Gastrocnemius medialis (tissue), 4 donors: Measurements from ENCODE around the gene MS4A15. TPM values are rescaled to one million over a fixed set of nuclear protein-coding genes. Genes with fewer than 3 reads are reported as not detected.

Source experiments
- ATAC-seq, 2 donors: fragments of 150-250 bp; one replicate each; pipeline ENCODE4 v1.9.1; 2016
- DNase-seq, 2 donors: peaks; one replicate each; pipeline ENCODE4 v3.0.0-alpha.2; 2019
- H3K27ac ChIP-seq, 4 donors: fragments of 200-600 bp; sonication (generic); 1 replicate in 1 of 4; 2 replicates in 3 of 4; pipeline ENCODE4 v1.5.1; 2016 to 2018; ENCODE audit warnings: mild to moderate bottlenecking in 2 of 4, moderate library complexity in 1 of 4
- H3K27me3 ChIP-seq, 3 donors: fragments of 200-600 bp; sonication (generic) in 2 of 3; 1 replicate in 1 of 3; 2 replicates in 2 of 3; pipeline versions ENCODE4 v1.5.1 to v1.6.0; 2016 to 2019; ENCODE audit warnings: mild to moderate bottlenecking in 1 of 3, moderate library complexity in 1 of 3
- H3K36me3 ChIP-seq, 2 donors: fragments of 200-600 bp; sonication (generic) in 1 of 2; one replicate each; pipeline ENCODE4 v1.5.1; 2017 to 2018
- H3K4me1 ChIP-seq, 2 donors: fragments of 200-600 bp; sonication (generic) in 1 of 2; one replicate each; pipeline ENCODE4 v1.5.1; 2016 to 2017; ENCODE audit warnings: mild to moderate bottlenecking in 2 of 2
- H3K4me3 ChIP-seq, 4 donors: fragments of 200-600 bp; sonication (generic) in 3 of 4; 1 replicate in 1 of 4; 2 replicates in 3 of 4; pipeline ENCODE4 v1.5.1; 2016 to 2019; ENCODE audit warnings: mild to moderate bottlenecking in 2 of 4
- H3K9me3 ChIP-seq, 3 donors: fragments of 200-600 bp; sonication (generic) in 2 of 3; 1 replicate in 1 of 3; 2 replicates in 2 of 3; pipeline ENCODE4 v1.5.1; 2016 to 2019
- POLR2A ChIP-seq, 2 donors: fragments of 450-650 bp; IDR thresholded peaks; one replicate each; pipeline ENCODE4 v1.6.1; 2017; ENCODE audit warnings: antibody characterized with exemption in 2 of 2, mild to moderate bottlenecking in 2 of 2, moderate library complexity in 2 of 2
- in situ Hi-C, 4 donors: fragments of 200-750 bp; cut with MboI; loops; one replicate each; pipeline versions ENCODE4 v1.15.0 to v1.8.0; 2017; ENCODE audit warnings: low sequenced_read_pairs in 4 of 4
- intact Hi-C: fragments of 100-400 bp; cut with DNase I; formaldehyde crosslinking; loops from one replicate; pipeline ENCODE4 v1.15.1; 2023; ENCODE audit warnings: low total_unique reads
- total RNA-seq, 4 donors: library from RNA; depleted of rRNA; stranded (reverse); fragments of >200 nt; gene quantifications; one replicate each; pipeline versions ENCODE4 v1.1.0 to v1.2.3, GENCODE V29; 2016
- TF ChIP-seq, protein P1 (sequence below), 5 experiments: fragments of 450-650 bp in 3 of 5; fragments of 200-600 bp in 2 of 5; sonication (generic) in 2 of 5; IDR thresholded peaks in 4 of 5; conservative IDR thresholded peaks in 1 of 5; 1 replicate in 4 of 5; 2 replicates in 1 of 5; pipeline ENCODE4 v1.5.1; 2016 to 2019; ENCODE audit warnings: antibody characterized with exemption in 5 of 5, mild to moderate bottlenecking in 3 of 5, moderate library complexity in 3 of 5

The MS4A15 gene
- total RNA-seq, 4 donors from 2014 or later: not detected

DNA sequence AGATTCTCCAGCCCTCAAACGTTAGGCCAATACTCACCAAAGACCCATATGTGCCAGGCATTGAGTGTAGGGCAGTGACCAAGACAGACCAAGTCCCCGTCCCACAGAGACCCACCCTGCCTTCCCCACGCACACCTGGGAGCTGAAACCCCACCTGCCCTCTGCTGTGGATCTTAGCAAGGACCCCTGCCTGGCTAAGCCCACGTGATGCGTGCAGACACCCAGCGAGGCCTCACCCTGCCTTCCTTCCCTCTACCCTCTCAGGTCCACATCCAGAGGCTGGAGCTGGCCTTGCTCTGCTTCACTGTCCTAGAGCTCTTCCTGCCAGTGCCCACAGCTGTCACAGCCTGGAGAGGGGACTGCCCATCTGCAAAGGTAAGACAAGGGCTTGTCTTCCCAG lies 38.6 kb downstream of the MS4A15 start:
- in situ Hi-C loops: no loop called here
- no peaks in the 10 kb centered on the region for H3K9me3 ChIP-seq
- H3K27ac ChIP-seq: no peak overlapping the region
- no peak overlapping the region for H3K4me3 ChIP-seq
- no peaks in the 10 kb centered on the region for H3K27me3 ChIP-seq
- no peak for ATAC-seq
- DNase-seq: no peak
- no peaks in the 10 kb centered on the region for H3K36me3 ChIP-seq
- no peaks in the 10 kb centered on the region for H3K4me1 ChIP-seq
- no peak for TF ChIP-seq POLR2A (IDR thresholded peaks at IDR 0.05)
- TF ChIP-seq, protein P1, sequence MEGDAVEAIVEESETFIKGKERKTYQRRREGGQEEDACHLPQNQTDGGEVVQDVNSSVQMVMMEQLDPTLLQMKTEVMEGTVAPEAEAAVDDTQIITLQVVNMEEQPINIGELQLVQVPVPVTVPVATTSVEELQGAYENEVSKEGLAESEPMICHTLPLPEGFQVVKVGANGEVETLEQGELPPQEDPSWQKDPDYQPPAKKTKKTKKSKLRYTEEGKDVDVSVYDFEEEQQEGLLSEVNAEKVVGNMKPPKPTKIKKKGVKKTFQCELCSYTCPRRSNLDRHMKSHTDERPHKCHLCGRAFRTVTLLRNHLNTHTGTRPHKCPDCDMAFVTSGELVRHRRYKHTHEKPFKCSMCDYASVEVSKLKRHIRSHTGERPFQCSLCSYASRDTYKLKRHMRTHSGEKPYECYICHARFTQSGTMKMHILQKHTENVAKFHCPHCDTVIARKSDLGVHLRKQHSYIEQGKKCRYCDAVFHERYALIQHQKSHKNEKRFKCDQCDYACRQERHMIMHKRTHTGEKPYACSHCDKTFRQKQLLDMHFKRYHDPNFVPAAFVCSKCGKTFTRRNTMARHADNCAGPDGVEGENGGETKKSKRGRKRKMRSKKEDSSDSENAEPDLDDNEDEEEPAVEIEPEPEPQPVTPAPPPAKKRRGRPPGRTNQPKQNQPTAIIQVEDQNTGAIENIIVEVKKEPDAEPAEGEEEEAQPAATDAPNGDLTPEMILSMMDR (IDR thresholded peaks at IDR 0.05 in 4 of 5, conservative IDR thresholded peaks at IDR 0.05 in 1 of 5): no peak
- intact Hi-C loops: no loop called here

DNA sequence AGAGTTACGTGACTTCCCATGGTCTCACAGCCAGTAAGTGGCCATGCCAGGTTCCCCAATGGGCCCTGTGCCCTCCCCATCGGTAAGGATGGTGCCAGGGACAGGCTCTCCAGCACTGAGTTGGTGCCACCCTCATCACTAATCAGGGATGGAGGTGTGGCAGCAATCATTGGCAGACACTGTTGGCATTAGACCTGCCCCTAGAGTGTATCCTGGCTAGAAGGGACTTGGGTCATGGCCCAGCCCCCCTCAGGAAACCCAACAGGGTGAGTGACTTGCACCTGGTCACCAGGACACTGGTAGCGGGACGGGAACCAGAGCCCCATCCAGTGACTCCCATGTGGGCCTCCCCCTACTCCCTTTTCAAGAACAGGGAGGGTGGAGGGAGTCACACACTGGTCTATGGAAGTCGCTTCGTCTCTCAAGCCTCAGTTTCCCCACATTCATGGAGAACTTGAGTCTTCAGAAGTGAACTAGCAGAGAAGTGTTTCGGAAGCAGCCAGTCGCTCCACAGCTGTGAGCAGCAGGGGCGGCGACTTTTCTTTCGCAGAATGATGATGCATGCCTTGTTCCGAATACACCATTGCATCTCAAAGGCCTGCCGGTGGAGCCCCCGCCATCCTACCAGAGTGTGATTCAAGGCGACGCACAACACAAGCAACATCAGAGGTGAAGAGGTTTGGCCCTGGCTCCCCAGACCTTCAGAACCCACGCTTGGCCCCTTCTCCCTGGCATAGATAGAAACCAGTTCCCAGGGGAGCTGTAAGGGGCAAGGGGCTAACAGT lies 41.4 kb downstream of the MS4A15 start:
- Histone ChIP-seq H3K4me3 (no peak overlapping the region), H3K36me3 (no peaks in the 10 kb centered on the region), H3K27me3 (peaks cover 0 to 5% (median 0%) of the 10 kb centered on the region in 3 donors), H3K27ac (no peak overlapping the region), H3K4me1 (no peaks in the 10 kb centered on the region), H3K9me3 (no peaks in the 10 kb centered on the region)
- intact Hi-C loops (no loop called here), in situ Hi-C loops (no loop called here)
- no peak for TF ChIP-seq POLR2A (IDR thresholded peaks at IDR 0.05)
- TF ChIP-seq, protein P1 (IDR thresholded peaks at IDR 0.05 in 4 of 5, conservative IDR thresholded peaks at IDR 0.05 in 1 of 5): no peak
- no peak for ATAC-seq
- no peak for DNase-seq

DNA sequence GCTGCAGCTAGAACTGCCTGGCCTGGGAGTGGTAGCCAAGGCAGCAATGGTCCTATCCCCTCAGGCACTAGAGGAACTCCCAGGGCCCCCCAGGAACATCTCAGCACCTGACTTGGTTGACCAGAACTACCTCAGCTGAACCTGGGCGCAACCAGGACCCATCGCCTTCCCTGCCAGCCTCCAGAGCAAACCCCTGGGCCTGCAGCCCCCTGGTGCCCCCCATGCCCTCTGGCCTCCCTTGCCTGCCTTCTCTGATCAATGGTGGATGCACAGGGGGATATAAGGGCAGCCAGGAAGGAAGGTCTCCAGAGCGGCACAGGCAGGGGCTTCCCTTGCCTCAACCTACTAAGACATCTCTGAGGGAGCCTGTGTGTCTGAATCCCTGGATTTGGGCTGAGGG lies 42.0 kb downstream of the MS4A15 start:
- no peak for ATAC-seq
- Histone ChIP-seq H3K9me3 (no peaks in the 10 kb centered on the region), H3K36me3 (no peaks in the 10 kb centered on the region), H3K27ac (no peak overlapping the region), H3K4me1 (no peaks in the 10 kb centered on the region), H3K27me3 (peaks cover 0 to 5% (median 0%) of the 10 kb centered on the region in 3 donors), H3K4me3 (no peak overlapping the region)
- intact Hi-C loops (no loop called here), in situ Hi-C loops (no loop called here)
- no peak for TF ChIP-seq POLR2A (IDR thresholded peaks at IDR 0.05)
- TF ChIP-seq, protein P1 (IDR thresholded peaks at IDR 0.05 in 4 of 5, conservative IDR thresholded peaks at IDR 0.05 in 1 of 5): no peak
- DNase-seq: no peak

DNA sequence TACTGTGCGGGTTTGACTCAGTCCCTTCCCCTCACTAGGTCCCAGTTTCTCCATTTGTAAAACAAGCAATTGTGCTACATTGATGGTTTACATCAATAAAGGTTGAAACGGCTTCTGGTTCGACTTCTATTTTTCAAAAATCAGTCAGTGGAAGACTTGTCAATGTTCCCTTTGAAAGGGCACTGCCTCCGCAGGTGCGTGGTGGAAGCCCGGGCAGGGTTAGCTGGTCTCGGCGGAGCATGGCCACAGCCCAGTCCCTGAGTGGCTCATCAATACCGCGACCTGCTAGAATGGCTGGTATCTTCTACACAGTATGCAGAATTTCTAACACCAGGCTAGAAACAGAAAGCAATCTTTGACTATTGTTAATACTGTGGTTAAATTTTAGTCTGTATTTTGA lies 44.5 kb downstream of the MS4A15 start:
- Histone ChIP-seq H3K27me3 (peaks cover 0 to 5% (median 0%) of the 10 kb centered on the region in 3 donors), H3K36me3 (no peaks in the 10 kb centered on the region), H3K9me3 (no peaks in the 10 kb centered on the region), H3K27ac (no peak overlapping the region), H3K4me3 (no peak overlapping the region), H3K4me1 (no peaks in the 10 kb centered on the region)
- no peak for DNase-seq
- in situ Hi-C loops (no loop called here), intact Hi-C loops (no loop called here)
- ATAC-seq: no peak
- TF ChIP-seq, protein P1 (IDR thresholded peaks at IDR 0.05 in 4 of 5, conservative IDR thresholded peaks at IDR 0.05 in 1 of 5): no peak
- TF ChIP-seq POLR2A (IDR thresholded peaks at IDR 0.05): no peak
